Measurements from ENCODE around the gene PNPLA6.

DNA sequence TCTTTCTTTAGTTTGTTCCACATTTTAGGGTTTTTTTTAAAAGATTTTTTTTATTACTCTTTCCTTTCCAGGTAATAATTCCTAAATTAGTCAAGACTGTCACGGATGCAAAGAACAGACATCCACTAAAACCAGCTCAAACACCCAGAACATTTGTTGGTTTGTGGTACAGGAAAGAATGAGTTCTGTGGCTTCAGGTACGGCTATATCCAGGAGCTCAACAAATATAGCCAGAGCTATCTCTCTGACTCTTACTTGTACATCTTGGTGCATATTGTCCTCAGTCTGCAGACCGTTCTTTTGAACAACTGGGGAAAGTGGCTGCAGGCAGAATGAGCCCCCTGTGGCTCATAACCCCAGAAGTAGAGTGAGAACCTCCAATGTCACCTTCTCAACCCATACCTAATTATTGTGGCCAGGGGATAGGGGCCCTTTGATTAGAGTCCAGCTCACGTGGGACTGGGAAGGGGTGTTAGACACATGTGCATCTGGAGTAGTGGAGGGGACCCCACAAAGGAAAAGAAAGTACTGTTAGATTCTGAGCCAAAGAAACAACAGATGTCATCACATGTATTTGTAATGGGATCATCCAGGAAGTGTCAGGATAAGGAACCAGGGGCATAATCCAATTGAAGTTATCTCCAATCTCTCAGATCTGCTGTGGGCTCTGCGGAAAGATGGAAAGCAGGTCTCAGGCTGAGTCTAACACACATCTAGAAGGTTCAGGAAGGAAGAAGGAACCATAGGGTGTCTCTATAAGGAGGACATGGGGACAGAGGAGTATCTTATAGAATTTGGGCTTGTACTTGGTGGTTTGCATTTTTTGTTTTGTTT lies 21.5 kb upstream of the PNPLA6 start:
- no peak for TF ChIP-seq POLR2A (IDR thresholded peaks at IDR 0.05)
- TF ChIP-seq, protein P1, sequence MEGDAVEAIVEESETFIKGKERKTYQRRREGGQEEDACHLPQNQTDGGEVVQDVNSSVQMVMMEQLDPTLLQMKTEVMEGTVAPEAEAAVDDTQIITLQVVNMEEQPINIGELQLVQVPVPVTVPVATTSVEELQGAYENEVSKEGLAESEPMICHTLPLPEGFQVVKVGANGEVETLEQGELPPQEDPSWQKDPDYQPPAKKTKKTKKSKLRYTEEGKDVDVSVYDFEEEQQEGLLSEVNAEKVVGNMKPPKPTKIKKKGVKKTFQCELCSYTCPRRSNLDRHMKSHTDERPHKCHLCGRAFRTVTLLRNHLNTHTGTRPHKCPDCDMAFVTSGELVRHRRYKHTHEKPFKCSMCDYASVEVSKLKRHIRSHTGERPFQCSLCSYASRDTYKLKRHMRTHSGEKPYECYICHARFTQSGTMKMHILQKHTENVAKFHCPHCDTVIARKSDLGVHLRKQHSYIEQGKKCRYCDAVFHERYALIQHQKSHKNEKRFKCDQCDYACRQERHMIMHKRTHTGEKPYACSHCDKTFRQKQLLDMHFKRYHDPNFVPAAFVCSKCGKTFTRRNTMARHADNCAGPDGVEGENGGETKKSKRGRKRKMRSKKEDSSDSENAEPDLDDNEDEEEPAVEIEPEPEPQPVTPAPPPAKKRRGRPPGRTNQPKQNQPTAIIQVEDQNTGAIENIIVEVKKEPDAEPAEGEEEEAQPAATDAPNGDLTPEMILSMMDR (IDR thresholded peaks at IDR 0.05): no peak

Data from transverse colon (tissue), 3 donors.